Measurements from ENCODE around the gene ARL8A.
A peak's percentile ranks its signal among the peaks of the same experiment; 100 is the strongest.
"Not testable (repeated sequence)": the region's sequence is repeated elsewhere in the genome, so short reads cannot be mapped to it uniquely, and the experiment has no call there.

The ARL8A gene

DNA sequence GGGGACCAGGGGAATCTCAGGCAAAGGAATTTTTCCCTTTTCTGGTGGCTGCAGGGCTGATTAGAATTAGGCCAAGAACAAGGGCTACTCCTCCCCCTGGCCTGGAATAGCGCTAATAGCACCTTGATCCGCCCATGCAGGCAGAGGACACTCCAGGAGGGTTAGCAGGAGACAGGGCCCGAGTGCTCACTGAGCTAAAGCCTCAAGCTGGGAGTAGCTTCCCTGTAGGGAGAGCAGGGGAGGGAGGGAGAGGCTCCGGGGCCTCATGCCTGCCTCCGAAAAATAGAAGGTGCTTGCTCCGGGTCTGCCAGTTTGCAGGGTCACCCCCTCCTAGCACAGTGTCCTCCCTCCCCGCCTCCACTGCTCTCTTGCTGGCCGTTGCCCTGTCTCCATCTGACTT is 12.1 kb upstream of the ARL8A start:
- DNase-seq = no peak

- DNase-seq = no peak
These were observed 11.0 kb upstream of the ARL8A start for GRCh38 chr1:202155478-202156021.

- peak; percentile 55 for DNase-seq
These were observed 10.4 kb upstream of the ARL8A start for GRCh38 chr1:202154766-202155477.

DNA sequence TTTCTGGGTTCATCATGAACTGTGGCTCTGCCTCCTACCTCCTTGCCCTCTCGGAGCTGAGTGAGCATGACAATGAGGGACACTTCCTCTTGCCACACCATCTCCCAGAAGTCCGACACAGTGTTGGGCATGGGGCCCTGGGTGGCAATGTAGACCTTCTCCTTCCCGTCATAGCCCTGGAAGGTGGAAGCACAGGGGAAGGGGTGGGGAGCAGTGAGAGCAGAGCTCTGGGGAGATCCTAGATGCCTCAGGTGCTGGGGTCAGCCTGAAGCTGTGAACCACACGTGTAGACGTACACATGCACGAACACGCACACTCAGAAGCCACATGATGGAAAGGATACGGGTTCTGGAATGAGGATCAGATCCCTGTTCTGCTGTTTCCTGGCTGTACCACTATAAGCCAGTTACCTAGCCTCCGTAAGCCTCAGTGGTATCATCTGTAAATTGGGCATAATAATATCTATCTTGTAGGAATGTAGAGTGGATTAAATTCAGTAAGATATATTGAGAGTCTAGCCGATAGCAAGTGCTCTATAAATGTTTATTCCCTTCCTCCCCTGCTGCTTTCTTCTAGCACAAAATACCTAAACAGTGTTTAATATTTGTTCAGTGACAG is 9.7 kb upstream of the ARL8A start:
- DNase-seq = no peak

GRCh38 chr1:202153284-202153683 is 8.7 kb upstream of the ARL8A start:
- no peak for DNase-seq

- DNase-seq = no peak
These were observed 7.9 kb upstream of the ARL8A start for GRCh38 chr1:202152399-202152798.

GRCh38 chr1:202151045-202151444 is 6.5 kb upstream of the ARL8A start:
- no peak for DNase-seq

GRCh38 chr1:202150602-202151001 is 6.1 kb upstream of the ARL8A start:
- DNase-seq = no peak

GRCh38 chr1:202150187-202150586 is 5.7 kb upstream of the ARL8A start:
- DNase-seq = no peak

GRCh38 chr1:202149566-202149965 is 5.0 kb upstream of the ARL8A start:
- no peak for DNase-seq

DNA sequence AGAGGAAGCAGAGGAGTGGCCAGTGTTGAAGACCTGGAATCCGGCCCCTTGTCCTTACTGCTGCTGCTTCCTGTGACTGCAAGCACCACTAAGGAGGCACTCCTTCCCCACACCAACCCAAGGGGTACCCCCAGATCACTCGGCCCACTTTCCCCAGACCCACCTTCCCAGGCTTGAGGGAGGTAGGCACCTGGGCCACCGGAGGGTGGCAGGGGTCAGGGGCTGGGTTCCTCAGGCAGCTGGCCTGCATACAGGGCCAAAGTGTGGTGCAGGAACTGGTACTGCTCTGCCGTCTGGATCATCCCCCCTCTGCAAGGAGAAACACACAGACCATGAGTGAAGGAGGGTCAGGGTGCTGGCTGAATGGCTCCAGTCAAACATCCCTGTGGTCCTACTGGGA is 3.9 kb upstream of the ARL8A start:
- DNase-seq = no peak

DNA sequence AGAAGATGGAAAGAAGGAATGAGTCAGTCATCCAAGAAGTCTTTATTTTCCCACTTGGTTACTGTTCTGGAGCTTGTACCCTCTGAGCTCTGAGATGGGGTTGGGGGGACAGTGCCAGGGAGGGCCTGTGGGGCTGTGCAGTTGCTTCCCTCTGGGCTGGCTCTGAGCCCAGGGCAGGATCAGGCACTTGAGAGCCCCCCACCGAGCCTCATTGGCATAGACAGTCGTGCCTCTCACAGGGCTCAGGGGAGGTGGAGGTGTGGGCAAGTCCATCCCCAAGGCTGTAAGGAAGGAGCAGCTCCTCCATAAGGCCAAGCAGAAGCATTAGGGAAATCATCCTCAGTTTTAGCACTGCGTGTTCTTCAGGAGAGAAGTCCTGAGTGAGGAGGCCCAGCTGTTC is 2.5 kb upstream of the ARL8A start:
- DNase-seq = no peak

DNA sequence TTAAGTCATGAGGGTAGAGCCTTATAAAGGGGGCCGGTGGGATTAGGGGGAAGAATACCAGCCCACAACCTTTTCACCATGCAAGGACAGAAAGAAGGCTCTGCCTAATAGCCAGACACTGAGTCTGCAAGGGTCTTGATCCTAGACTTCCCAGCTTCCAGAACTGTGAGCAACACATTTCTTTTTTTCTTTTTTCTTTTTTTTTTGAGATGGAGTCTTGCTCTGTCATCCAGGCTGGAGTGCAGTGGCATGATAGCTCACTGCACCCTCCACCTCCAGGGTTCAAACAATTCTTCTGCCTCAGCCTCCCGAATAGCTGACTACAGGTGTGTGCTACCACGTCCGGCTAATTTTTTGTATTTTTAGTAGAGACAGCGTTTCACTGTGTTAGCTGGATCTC is 1.7 kb upstream of the ARL8A start:
- DNase-seq = no peak

DNA sequence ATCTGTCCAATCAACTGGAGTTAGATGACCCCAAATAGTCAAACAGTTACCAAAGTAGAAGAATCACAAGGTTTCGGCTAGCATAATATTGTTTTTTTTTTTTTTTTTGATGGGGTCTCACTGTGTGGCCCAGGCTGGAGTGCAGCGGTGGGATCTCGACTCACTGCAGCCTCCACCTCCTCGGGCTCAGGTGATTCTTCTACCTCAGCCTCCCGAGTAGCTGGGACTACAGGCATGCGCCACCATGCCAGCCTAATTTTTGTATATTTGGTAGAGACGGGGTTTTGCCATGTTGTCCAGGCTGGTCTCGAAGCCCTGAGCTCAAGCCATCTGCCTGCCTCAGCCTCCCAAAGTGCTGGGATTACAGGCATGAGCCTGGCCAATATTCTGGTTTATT is 1.2 kb upstream of the ARL8A start:
- DNase-seq = not testable (repeated sequence)

DNA sequence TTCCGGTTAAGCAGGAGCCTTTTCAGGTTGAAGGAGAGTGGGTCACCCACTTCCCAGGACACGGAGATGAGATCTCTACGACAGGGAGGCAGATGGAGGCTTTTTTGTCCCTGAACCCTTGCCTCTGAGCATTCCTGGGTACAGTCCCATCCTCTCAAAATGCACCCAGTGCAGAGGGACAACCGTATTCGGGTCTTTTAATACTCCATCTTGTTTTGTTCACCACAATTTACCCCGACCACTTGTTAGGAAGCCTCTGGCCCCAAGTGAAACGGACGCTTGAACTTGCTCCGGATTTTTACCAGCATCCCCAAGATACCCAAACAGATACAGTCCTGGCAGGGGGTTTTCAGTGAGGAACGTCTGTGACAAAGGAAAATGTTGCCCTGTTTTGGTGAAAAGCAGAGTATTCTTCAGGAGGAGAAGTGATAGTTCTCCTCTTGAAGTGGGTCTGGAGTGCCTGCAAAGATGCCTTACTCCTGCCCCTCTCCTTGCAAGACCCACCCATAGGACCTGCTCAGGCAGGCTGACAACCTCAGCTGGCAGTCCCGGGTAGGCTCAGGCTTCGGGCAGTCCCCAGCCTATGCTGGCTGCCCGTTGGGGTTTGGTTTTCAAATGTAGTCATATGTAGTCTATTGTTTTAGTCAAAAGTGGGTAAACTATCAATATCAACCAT is 669 bp upstream of the ARL8A start:
- peak; percentile 21 for DNase-seq

GRCh38 chr1:202143768-202144401 is 652 bp downstream of the ARL8A start:
- peak; percentile 52 for DNase-seq

DNA sequence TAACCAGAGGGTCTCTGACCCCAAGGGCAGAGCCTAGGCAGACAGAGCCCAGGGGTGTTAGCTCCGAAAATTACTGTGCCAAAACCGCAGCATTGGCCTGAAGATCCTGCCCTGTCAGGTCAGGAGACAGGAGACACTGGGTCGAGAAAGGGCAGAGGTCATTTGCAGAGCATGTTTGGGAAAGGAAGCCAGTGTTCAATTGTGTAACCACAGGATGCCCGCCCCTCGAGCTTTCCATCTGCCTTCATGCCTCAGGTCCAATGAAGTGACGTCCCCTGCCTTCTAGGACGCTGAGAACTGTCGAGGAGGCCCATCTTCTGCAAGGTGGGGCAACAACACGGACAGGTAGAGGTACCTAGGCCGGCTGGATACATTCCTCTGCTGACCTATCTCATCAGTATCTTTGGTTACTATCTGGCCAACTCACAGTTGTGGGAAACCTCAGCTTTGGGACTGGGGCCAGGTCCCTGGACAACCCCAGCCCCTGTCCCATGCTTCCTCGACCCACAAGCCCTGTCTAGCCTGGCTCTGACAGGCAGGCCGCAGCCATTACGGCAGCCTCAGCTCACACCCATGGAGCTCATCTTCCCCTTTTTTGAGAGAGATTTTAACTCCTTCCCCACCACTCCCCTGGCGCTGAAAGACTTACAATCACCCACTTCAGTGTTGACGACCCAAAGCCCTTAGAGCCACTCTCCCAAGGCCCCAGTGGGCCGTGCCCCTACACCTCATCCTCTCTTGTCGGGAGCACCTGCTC is 1.3 kb downstream of the ARL8A start:
- peak; percentile 24 for DNase-seq

- not testable (repeated sequence) for DNase-seq
These were observed 3.1 kb downstream of the ARL8A start for GRCh38 chr1:202141468-202141867.

DNA sequence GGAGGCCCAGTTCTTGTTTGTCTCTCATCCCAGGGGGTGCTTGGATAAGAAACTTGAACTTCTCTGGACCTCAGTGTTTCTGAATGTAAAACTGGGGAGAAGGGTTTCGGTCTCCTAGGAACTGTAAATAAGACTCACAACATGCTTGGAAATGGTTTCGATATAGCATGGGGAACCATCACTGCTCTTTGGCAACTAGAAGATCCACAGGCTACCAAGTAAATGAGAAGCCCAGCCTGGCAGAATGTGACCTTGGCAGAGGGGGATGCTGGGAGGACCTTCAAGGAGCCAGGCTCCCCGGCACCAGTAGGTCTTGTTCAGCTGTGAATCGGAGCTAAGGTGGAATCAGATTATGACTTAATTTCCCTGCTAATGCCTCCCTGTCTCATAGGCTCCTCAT is 3.7 kb downstream of the ARL8A start:
- no peak for DNase-seq

GRCh38 chr1:202135221-202135721 is 9.3 kb downstream of the ARL8A start:
- DNase-seq = peak; percentile 66

DNA sequence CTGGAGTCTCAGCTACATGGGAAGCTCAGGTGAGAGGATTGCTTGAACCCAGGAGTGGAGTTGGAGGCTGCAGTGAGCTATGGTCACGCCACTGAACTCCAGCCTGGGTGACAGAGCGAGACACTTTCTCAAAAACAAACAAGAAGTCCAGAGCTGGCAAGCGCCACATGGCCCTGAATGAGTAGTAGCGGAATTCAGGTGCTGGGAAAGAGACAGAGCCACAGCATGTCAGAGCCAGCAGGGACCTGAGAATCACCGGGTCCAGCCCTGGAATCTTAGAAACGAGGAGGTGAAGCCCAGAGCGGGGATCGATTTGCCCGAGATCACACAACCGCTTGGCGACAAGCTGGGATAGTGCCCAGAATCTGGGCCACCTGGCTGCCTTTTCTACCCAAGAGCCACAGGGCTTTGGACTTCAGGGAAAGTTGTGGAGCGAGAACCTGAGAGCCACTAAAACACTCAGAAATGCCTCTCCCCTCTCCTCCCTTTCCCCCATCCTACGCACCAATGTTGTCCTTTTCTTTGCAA is 9.8 kb downstream of the ARL8A start:
- no peak for DNase-seq

GRCh38 chr1:202133989-202134388 is 10.5 kb downstream of the ARL8A start:
- no peak for DNase-seq

Data from CD4-positive, alpha-beta T cell treated with Interleukin-6 for 4 hours (primary cell).